ENCODE data around the gene CHRNE. TPM values are rescaled to one million over a fixed set of nuclear protein-coding genes. Genes with fewer than 3 reads are reported as not detected.

The CHRNE gene
- 1 to 10 TPM in 2 of 5 donors, under 1 TPM in 3; 0.59 to 1.2 (median 0.94) TPM for polyA plus RNA-seq (ENCODE audit: insufficient read depth in 1 of 5, insufficient read length in 5 of 5, low replicate concordance in 1 of 5)
- long read RNA-seq, donor 1: 0 reads
- long read RNA-seq, donor 2: 0 reads
- long read RNA-seq, donor 3: 0 reads
- long read RNA-seq, donor 4: 0 reads
- long read RNA-seq, donor 5: 0 reads
- long read RNA-seq, donor 6: 0 reads
- long read RNA-seq, donor 7: 0 reads
- long read RNA-seq, donor 8: 0 reads

- DNase-seq: peak in 1 of 2 donors; percentile 68
Observed at GRCh38 chr17:4903051-4903818, at the start of gene CHRNE. TSS of gene CHRNE (minus strand) at chr17:4903098. CDS start at chr17:4903063, 35 bp downstream.

- no peak for DNase-seq
Observed at GRCh38 chr17:4951486-4951885, 48.6 kb upstream of the CHRNE start.

GRCh38 chr17:4950746-4951204 lies 47.9 kb upstream of the CHRNE start, which contains the start of gene ENO3:
TSS of gene ENO3 (plus strand) at chr17:4951119. CDS start at chr17:4951830, 711 bp downstream.
- no peak for DNase-seq

- peak; percentile 33 to 45 for DNase-seq
Observed at GRCh38 chr17:4950075-4950745, 47.3 kb upstream of the CHRNE start.

GRCh38 chr17:4949321-4950074 lies 46.6 kb upstream of the CHRNE start:
- DNase-seq: peak; percentile 46 to 65

GRCh38 chr17:4948931-4949320 lies 46.0 kb upstream of the CHRNE start:
- peak; percentile 90 to 93 for DNase-seq

GRCh38 chr17:4948166-4948930 lies 45.5 kb upstream of the CHRNE start, which contains the start of gene PFN1:
TSS of gene PFN1 (minus strand) at chr17:4948530. CDS start at chr17:4948394, 136 bp downstream.
- peak; percentile 94 for DNase-seq

- peak; percentile 60 to 62 for DNase-seq
Observed at GRCh38 chr17:4947411-4948165, 44.7 kb upstream of the CHRNE start.

GRCh38 chr17:4947010-4947410 lies 44.1 kb upstream of the CHRNE start:
- no peak for DNase-seq

- DNase-seq: no peak
Observed at GRCh38 chr17:4946312-4946976, 43.5 kb upstream of the CHRNE start.

GRCh38 chr17:4945944-4946280 lies 43.0 kb upstream of the CHRNE start:
- no peak for DNase-seq

- DNase-seq: no peak
Observed at GRCh38 chr17:4945176-4945943, 42.5 kb upstream of the CHRNE start.

GRCh38 chr17:4944554-4945175 lies 41.8 kb upstream of the CHRNE start:
- no peak for DNase-seq

- DNase-seq: no peak
Observed at GRCh38 chr17:4944163-4944553, 41.3 kb upstream of the CHRNE start.

GRCh38 chr17:4942760-4943508 lies 40.0 kb upstream of the CHRNE start:
- no peak for DNase-seq

- DNase-seq: no peak
Observed at GRCh38 chr17:4941319-4941610, 38.4 kb upstream of the CHRNE start.

- DNase-seq: no peak
Observed at GRCh38 chr17:4940555-4941318, 37.8 kb upstream of the CHRNE start.
